HG03135 (cell line): ENCODE results near the gene UBAC1.
"Not testable (repeated sequence)": the region's sequence is repeated elsewhere in the genome, so short reads cannot be mapped to it uniquely, and the experiment has no call there.

Experiments
- ATAC-seq: cut with Tn5 transposase; IDR thresholded peaks from one replicate; pipeline ENCODE4 v1.9.1; 2021; ENCODE audit warnings: mild to moderate bottlenecking, moderate library complexity; ENCODE audit not compliant: unreplicated experiment

Gene UBAC1

DNA sequence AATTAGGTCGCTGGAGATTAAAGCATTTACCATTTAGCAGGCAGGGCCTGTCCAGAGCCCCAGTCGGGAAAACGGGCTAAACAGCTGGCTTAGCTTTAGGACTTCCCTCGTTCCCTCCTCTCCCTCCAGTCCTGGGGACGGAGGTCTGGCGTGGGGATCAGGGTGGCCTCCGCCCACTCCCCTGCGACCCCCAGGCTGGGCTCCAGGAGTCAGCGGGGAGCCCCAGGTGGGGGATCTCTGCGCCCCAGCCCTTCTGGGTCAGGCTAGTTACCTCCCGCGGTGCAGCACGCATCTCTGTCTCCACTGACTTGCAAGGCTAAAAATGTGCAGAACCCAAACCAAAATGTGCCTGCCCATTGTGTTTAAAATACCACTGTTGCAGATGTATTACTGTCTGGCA, 37.7 kb downstream of the UBAC1 start:
- ATAC-seq, result no peak

DNA sequence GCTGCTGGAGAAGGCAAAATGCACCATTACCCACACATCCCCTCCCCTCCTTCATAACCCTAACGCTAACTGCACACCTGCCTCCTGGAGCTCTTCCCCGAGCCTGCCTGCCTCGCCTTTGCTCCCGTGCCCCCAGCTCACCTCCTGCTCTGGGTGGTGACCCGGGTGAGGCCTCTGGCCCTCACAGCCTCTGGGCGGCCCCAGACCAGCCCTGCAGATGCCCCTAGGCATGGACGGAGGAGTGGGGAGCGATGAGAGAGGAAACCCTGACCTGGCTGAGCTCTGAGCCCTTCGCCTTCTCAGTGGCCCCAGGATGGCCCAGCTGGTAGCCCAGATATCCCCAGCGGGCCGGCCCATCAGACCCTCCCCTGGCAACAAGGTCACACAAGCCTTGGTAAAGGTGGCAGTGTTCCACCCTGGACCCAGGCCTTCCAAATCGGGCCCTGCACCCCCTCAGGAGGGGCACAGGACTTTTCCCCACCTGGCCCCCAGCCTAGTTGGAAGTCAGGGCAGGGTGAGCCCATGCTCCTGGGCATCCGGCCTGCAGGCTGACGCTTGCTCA, 39.3 kb downstream of the UBAC1 start:
- ATAC-seq, result no peak

DNA sequence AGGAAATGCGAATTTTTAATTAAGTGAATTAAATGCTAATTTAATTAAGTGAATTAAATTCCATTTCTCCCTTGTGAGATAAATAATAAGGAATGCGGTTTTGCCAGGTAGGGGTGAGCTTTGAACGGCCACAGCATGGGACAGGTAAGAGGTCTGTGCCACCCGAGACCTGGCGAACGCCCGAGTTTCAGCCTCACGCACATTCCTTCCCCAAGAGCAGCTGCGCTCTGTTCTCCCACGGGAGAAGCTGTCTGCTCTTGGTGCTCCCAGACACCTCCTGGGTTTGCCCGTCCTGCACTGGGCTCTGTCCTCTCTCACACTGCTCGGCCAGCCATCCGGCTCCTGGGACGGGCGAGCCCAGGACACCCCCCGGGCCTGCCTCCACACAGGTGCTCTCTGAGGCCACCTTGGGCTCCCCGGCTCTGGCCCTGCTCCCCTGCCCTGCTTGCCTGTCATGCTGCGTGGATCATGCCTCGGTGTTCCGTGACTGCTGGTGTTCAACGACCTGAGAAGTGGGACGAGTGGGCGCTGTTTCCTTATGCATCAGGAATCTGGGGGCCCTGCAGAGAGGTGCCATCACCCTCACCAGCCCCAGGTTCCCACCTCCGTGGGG, 40.1 kb downstream of the UBAC1 start:
- no peak for ATAC-seq

DNA sequence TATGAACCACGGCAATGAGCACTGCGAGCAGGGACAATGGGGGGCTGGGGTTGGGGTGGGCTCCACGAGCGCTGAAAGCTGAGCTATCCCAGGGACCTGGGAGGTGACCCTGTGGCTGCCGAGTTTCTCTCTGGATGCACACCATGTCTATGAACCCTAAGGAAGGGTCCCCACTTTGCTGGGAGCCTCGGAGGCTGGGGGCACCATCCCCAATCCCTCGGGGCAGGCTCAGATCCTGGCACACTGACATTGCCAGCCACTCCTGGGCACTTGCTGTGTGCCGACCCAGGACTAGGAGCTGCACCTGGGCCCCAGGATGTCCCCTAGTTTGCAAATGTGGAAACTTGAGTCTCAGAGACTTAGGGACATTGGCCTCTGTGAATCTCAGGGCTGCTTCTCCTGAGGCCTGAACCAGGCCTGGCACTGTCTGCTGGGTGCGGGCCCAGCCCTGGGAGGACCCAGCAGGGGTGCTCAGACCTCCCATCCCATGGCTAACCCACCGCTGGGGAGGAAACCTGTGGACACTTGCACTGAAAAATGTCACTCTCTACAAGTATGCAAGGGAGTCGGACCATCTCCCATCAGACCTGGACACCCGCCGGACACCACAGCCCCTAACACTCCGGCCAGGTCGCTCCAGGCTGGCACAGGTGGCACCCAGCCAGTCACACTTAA, 40.8 kb downstream of the UBAC1 start:
- no peak for ATAC-seq

DNA sequence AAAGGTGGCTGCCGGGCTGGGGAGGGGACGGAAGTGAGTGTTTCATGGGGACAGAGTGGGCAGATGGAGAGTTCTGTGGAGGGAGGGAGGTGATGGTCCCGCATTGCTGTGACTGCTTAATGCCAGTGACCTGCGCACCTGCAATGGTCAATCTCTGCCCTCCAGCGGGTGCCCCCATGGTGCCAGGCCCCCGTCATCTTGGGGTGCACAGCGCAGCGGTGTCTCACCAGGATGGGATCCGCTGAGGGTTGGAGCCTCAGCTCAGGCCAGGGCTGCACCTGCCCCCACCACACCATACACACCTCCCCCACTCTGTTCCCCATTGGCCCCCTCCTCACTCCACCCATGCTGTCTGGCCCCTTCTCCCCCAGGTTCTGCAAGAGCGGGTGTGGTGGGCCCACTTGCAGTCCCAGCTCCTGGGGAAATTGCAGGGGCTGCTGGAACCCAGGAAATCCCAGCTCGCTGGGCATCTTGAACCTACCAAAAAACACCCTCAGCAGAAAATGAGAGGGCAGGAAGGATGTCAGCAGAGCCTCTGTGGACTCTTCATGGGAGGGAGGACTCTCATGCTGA, 41.8 kb downstream of the UBAC1 start:
- ATAC-seq, result no peak

DNA sequence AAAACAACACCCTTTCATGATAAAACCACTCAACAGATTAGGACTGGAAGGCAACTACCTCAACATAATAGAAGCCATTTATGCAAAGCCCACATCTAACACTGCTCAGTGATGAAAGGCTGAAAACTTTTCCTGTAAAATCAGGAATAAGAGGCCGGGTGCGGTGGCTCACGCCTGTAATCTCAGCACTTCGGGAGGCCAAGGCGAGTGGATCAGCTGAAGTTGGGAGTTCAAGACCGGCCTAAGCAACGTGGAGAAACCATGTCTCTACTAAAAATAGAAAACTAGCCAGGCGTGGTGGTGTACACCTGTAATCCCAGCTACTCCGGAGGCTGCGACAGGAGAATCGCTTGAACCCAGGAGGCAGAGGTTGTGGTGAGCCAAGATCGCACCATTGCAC, 44.9 kb downstream of the UBAC1 start:
- ATAC-seq, result not testable (repeated sequence)

GRCh38 chr9:135914921-135915320, 46.3 kb downstream of the UBAC1 start:
- no peak for ATAC-seq

DNA sequence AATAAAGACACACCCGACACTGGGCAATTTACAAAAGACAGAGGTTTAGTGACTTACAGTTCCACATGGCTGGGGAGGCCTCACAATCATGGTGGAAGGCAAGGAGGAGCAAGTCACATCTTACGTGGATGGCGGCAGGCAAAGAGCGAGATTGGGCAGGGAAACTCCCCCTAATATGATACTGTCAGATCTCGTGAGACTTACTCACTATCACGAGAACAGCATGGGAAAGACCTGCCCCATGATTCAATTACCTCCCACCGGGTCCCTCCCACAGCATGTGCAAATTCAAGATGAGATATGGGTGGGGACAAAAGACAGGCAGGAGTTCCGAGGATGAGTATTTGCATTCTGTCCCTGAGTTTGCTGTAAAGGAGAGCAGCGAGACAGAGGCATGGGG, 49.9 kb downstream of the UBAC1 start:
- not testable (repeated sequence) for ATAC-seq

- ATAC-seq, result no peak
Observed at GRCh38 chr9:135910757-135911156, 50.4 kb downstream of the UBAC1 start.

DNA sequence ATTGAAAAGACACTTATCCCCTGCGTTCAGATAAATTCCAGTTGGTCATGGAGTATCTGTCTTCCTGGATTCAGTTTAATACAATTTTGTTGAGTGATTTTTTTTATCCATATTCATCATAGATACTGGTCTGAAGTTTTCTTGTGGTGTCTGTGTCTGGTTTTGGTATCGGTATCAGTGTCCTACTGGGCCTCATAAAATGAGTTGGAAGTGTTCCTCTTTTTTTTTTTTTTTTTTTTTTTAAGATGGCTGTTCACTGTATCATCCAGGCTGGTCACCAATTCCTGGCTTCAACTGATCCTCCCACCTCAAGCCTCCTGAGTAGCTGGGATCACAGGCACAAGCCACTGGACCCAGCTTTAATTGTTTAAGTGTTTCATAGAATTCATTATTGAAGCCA, 51.0 kb downstream of the UBAC1 start:
- no peak for ATAC-seq

DNA sequence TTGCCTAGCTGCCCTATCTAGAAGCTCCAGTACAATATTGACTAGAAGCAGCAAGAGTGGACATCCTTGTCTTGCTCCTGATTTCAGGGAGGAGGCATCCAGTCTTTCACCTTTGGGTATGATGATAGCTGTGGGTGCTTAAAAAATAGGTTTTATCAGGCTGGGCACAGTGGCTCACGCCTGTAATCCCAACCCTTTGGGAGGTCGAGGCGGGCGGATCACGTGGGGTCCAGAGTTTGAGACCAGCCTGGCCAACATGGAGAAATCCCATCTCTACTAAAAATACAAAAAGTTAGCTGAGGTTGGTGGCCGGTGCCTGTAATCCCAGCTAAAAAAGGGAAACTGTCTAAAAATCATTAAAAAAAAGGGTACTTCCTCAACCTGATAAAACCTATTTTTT, 51.8 kb downstream of the UBAC1 start:
- ATAC-seq, result no peak

- no peak for ATAC-seq
Observed at GRCh38 chr9:135908754-135909204, 52.4 kb downstream of the UBAC1 start.

DNA sequence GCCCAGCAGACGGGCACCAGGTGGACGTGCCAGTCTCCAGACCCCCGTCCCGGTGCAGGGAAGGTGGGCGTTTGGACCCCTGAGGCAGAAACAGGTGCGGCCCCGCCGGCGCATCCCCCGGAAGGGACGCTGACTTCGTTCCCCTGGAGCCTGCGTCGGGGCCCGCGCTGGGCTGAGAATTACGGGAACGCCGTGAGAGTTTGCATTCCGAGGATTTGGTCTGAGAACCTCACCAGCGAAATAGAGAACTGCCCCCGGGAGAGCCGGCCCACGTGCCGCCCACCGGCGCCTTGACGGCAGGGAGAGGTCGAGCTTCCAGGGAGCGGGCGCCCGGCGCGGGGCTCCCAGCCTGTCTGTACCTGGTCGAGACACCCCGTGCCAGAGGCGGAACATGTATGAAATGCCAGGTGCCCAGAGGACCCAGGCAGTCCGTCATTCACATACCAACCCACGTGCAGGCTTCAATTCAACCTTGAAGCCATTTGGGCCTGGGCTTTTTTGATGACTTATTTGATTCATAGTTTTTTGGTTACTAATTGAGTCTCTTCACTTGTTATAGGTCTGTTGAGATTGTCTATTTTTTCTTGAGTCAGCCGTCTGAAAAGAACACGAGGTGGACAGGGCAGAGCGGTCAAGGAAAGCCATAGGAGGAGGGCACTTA, 53.0 kb downstream of the UBAC1 start:
- ATAC-seq, result no peak

DNA sequence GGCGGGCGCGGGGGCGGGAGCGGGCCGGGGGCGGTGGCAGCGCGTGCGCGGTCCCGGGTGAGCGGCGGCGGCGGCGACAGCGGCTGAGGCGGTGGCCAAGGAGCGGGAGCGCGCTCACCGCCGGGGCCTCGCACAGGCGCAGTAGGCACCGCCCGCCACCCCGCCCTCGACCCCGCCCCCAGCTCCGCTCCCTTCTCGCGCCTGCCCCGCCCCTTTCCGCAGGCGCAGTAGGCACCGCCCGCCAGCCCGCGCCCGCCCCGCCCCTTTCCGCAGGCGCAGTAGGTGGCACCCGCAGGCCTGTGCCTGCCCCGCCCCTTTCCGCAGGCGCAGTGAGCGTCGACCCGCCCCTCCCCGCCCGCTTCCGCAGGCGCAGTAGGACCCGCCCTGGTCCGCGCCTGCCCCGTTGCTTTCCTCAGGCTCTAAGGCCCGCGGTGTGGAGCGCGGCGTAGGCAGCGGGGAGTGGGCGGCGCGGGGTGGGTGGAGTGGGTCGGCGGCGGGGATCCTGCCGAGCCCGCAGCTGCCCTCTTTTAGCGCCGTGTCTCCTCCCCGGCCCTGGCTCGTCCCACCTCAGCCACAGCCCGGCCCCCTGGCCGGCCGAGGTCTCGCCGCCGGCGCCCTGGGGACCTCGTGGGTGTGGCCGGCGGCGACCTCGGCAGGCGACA, 53.6 kb downstream of the UBAC1 start, which contains the start of gene CAMSAP1:
Gene CAMSAP1, minus strand, starts transcription at position 116 of the 662 bp plus-strand sequence. CDS start 387 bp downstream, outside the sequence.
- peak; percentile 67 for ATAC-seq

DNA sequence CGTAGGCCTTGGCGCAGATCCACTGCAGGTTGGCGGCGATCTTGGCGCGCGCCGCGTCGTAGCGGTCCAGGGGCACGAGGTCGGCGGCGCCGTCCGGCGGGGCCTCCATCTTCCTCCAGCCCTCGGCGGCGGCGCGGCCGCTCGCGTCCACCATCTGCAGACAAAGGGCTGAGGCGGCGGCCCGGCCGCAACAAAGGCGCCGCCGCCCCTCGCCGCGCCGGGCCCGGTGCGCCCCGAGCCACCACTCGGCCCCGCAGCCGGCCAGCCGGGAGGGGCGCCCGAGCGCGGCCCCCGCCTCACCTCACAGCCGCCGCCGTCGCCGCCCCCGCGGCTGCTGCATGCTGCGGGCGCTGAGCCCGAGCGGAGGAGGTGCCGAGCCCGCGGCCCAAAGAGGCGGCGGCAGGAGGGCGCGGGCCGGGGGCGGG, 54.2 kb downstream of the UBAC1 start:
- ATAC-seq, result peak; percentile 32

GRCh38 chr9:135906291-135907005, 54.7 kb downstream of the UBAC1 start:
- ATAC-seq, result peak; percentile 5

DNA sequence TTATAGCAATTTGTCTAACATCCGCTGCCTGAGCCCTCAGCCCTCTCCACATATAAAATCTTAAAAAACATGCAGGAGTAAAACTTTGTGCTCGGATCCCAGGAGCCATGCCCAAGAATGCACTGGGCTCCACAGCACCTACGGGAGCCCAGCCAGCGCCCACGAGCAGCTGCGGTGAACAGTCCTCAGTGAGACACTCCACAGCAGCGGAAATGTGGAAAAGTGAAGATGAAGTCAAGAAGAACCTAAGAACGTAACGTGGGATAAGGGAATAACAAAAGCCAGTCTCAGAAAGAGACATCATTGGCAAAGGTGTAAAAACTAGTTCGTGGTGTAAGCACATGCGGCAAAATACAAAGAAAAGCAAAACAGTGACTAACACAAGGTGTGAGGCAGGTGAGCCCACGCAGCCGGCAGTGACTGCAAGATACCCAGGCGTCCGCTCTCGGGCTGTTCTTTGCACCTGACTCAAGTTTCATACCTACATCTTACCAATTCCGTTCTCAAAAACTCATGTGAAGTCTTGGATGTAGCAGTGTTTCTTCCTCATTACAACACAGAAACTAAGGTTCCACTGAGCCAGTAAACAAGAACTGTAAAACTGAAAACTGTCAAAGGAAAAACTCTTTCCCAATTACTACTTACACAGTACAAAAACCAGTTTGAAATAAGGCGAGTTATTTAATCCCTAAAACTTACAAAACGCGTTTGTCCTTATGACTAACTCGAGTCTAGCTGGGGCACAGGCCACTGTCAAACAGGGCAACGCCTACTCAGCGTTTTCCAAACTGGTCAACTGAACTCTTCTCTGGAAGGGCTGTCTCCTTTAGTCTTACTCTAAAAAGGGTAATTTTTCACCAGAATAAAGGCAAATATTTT, 55.6 kb downstream of the UBAC1 start:
- ATAC-seq, result no peak

- no peak for ATAC-seq
Observed at GRCh38 chr9:135903786-135904520, 57.2 kb downstream of the UBAC1 start.

- no peak for ATAC-seq
Observed at GRCh38 chr9:135903358-135903656, 57.9 kb downstream of the UBAC1 start.
